Liver (tissue), 3 donors: ENCODE data around the gene ABHD13.

ENCODE experiments used
- EGR1 ChIP-seq, 2 donors: IDR thresholded peaks; 2 replicates each; pipeline ENCODE4 v1.6.1; 2016 to 2018; ENCODE audit warnings: antibody characterized with exemption in 2 of 2, low read depth in 2 of 2
- GABPA ChIP-seq, 2 donors: IDR thresholded peaks in 1 of 2; conservative IDR thresholded peaks in 1 of 2; 2 replicates each; pipeline ENCODE4 v1.6.1; 2016; ENCODE audit warnings: antibody characterized with exemption in 2 of 2, mild to moderate bottlenecking in 1 of 2, moderate library complexity in 1 of 2
- HNF4A ChIP-seq, 2 donors: conservative IDR thresholded peaks; 2 replicates each; pipeline ENCODE4 v1.6.1; 2016; ENCODE audit warnings: antibody characterized with exemption in 2 of 2, mild to moderate bottlenecking in 2 of 2
- HNF4G ChIP-seq: IDR thresholded peaks from 2 replicates; pipeline ENCODE4 v1.6.1; 2016; ENCODE audit warnings: antibody characterized with exemption
- JUND ChIP-seq, 2 donors: IDR thresholded peaks; 2 replicates each; pipeline ENCODE4 v1.6.1; 2016; ENCODE audit warnings: antibody characterized with exemption in 2 of 2
- RAD21 ChIP-seq, 2 donors: IDR thresholded peaks; 2 replicates each; pipeline ENCODE4 v1.6.1; 2016; ENCODE audit warnings: antibody characterized with exemption in 2 of 2, mild to moderate bottlenecking in 2 of 2
- REST ChIP-seq: IDR thresholded peaks from 2 replicates; pipeline ENCODE4 v1.6.1; 2016; ENCODE audit warnings: antibody characterized with exemption, mild to moderate bottlenecking
- RXRA ChIP-seq, 2 donors: IDR thresholded peaks; 2 replicates each; pipeline ENCODE4 v1.6.1; 2017 to 2018; ENCODE audit warnings: antibody characterized with exemption in 2 of 2, mild to moderate bottlenecking in 1 of 2
- SP1 ChIP-seq: IDR thresholded peaks from 2 replicates; pipeline ENCODE4 v1.6.1; 2018; ENCODE audit warnings: antibody characterized with exemption, mild to moderate bottlenecking
- TAF1 ChIP-seq: conservative IDR thresholded peaks from 2 replicates; pipeline ENCODE4 v1.6.1; 2016; ENCODE audit warnings: antibody characterized with exemption, mild to moderate bottlenecking
- YY1 ChIP-seq: IDR thresholded peaks from 2 replicates; pipeline ENCODE4 v1.6.1; 2016; ENCODE audit warnings: antibody characterized with exemption, mild to moderate bottlenecking
- ZBTB33 ChIP-seq: IDR thresholded peaks from 2 replicates; pipeline ENCODE4 v1.6.1; 2016; ENCODE audit warnings: antibody characterized with exemption
- TF ChIP-seq, protein P1 (sequence below): fragments of 150-350 bp; IDR thresholded peaks from 2 replicates; pipeline ENCODE4 v1.5.1; 2017; ENCODE audit warnings: improper control_type of control experiment, low read depth, low read length; ENCODE audit not compliant: missing input control
- TF ChIP-seq, protein P2 (sequence below): IDR thresholded peaks from 2 replicates; pipeline ENCODE4 v1.6.1; 2016; ENCODE audit warnings: antibody characterized with exemption
- donor health status: healthy.
- donor health status: healthy.

- TF ChIP-seq, protein P1, sequence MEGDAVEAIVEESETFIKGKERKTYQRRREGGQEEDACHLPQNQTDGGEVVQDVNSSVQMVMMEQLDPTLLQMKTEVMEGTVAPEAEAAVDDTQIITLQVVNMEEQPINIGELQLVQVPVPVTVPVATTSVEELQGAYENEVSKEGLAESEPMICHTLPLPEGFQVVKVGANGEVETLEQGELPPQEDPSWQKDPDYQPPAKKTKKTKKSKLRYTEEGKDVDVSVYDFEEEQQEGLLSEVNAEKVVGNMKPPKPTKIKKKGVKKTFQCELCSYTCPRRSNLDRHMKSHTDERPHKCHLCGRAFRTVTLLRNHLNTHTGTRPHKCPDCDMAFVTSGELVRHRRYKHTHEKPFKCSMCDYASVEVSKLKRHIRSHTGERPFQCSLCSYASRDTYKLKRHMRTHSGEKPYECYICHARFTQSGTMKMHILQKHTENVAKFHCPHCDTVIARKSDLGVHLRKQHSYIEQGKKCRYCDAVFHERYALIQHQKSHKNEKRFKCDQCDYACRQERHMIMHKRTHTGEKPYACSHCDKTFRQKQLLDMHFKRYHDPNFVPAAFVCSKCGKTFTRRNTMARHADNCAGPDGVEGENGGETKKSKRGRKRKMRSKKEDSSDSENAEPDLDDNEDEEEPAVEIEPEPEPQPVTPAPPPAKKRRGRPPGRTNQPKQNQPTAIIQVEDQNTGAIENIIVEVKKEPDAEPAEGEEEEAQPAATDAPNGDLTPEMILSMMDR: no peak
- TF ChIP-seq REST (no peak), EGR1 (IDR thresholded peaks at IDR 0.05; ENCODE audit: low read depth in 2 of 2) (no peak), JUND (IDR thresholded peaks at IDR 0.05) (no peak), SP1 (no peak), TAF1 (no peak), YY1 (no peak), HNF4G (no peak), RAD21 (IDR thresholded peaks at IDR 0.05) (no peak), RXRA (IDR thresholded peaks at IDR 0.05) (no peak), HNF4A (conservative IDR thresholded peaks at IDR 0.05) (no peak), ZBTB33 (no peak), GABPA (IDR thresholded peaks at IDR 0.05 in 1 of 2, conservative IDR thresholded peaks at IDR 0.05 in 1 of 2) (no peak)
- TF ChIP-seq, protein P2, sequence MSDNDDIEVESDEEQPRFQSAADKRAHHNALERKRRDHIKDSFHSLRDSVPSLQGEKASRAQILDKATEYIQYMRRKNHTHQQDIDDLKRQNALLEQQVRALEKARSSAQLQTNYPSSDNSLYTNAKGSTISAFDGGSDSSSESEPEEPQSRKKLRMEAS: no peak
Observed at GRCh38 chr13:108178078-108178477, 40.1 kb upstream of the ABHD13 start.
